Left ventricle myocardium inferior (tissue), 1 donor: Measurements from ENCODE around the gene LCE1E. TPM values are rescaled to one million over a fixed set of nuclear protein-coding genes. Genes with fewer than 3 reads are reported as not detected.

Source experiments
- DNase-seq: peaks from one replicate; pipeline ENCODE4 v3.0.0-alpha.2; 2020
- H3K27ac ChIP-seq: fragments of 200-600 bp; replicated peaks from 2 replicates; pipeline ENCODE4 v1.8.0; 2021
- H3K27me3 ChIP-seq: fragments of 200-600 bp; 2 replicates; pipeline ENCODE4 v1.8.0; 2021; ENCODE audit warnings: low read depth
- H3K36me3 ChIP-seq: fragments of 200-600 bp; 2 replicates; pipeline ENCODE4 v1.8.0; 2021
- H3K4me1 ChIP-seq: fragments of 200-600 bp; 2 replicates; pipeline ENCODE4 v1.8.0; 2021
- H3K4me3 ChIP-seq: fragments of 200-600 bp; 2 replicates; pipeline ENCODE4 v1.8.0; 2021; ENCODE audit warnings: mild to moderate bottlenecking, moderate library complexity
- H3K9me3 ChIP-seq: fragments of 200-600 bp; replicated peaks from 2 replicates; pipeline ENCODE4 v1.8.0; 2021
- CTCF ChIP-seq: fragments of 200-600 bp; IDR thresholded peaks from 2 replicates; pipeline ENCODE4 v1.8.0; 2021; ENCODE audit warnings: antibody characterized with exemption, mild to moderate bottlenecking, borderline replicate concordance
- intact Hi-C: fragments of 100-400 bp; cut with micrococcal nuclease; formaldehyde crosslinking; loops from one replicate; pipeline ENCODE4 v1.11.0; 2022
- total RNA-seq: library from RNA; stranded (reverse); fragmentation: NEBNext Ultra II Directional; extraction: Animal tissue kit (Norgen Biotek cat#: 25700); gene quantifications from one replicate; pipeline ENCODE4 v1.2.1, GENCODE V29; 2021
- donor health status: DM: no; HTN: yes; CAD: no; lungs with severe emphysema.

The LCE1E gene
- total RNA-seq, 1 donor from 2014 or later: not detected

GRCh38 chr1:152745289-152745704 lies 40.8 kb upstream of the LCE1E start:
- intact Hi-C loops: no loop called here
- Histone ChIP-seq H3K27me3 (peaks cover 7% of the 10 kb centered on the region), H3K27ac (no peak overlapping the region), H3K4me3 (no peak overlapping the region), H3K9me3 (no peaks in the 10 kb centered on the region), H3K4me1 (no peaks in the 10 kb centered on the region), H3K36me3 (no peaks in the 10 kb centered on the region)
- TF ChIP-seq CTCF: no peak
- DNase-seq: no peak

- Histone ChIP-seq H3K9me3 (no peaks in the 10 kb centered on the region), H3K4me3 (no peak overlapping the region), H3K27me3 (peaks cover 13% of the 10 kb centered on the region), H3K36me3 (no peaks in the 10 kb centered on the region), H3K4me1 (no peaks in the 10 kb centered on the region), H3K27ac (no peak overlapping the region)
- intact Hi-C loops: no loop called here
- no peak for TF ChIP-seq CTCF
- no peak for DNase-seq
Observed at GRCh38 chr1:152745765-152746444, 40.2 kb upstream of the LCE1E start.

- Histone ChIP-seq H3K27me3 (peaks cover 16% of the 10 kb centered on the region), H3K4me1 (no peaks in the 10 kb centered on the region), H3K4me3 (no peak overlapping the region), H3K36me3 (no peaks in the 10 kb centered on the region), H3K27ac (no peak overlapping the region), H3K9me3 (no peaks in the 10 kb centered on the region)
- TF ChIP-seq CTCF: no peak
- intact Hi-C loops: no loop called here
- DNase-seq: no peak
Observed at GRCh38 chr1:152747831-152748230, 38.2 kb upstream of the LCE1E start.

- DNase-seq: no peak
- H3K27ac ChIP-seq: no peak overlapping the region
- no peaks in the 10 kb centered on the region for H3K4me1 ChIP-seq
- no peaks in the 10 kb centered on the region for H3K36me3 ChIP-seq
- intact Hi-C loops: no loop called here
- no peak for TF ChIP-seq CTCF
- peaks cover 24% of the 10 kb centered on the region for H3K27me3 ChIP-seq
- H3K4me3 ChIP-seq: no peak overlapping the region
- no peaks in the 10 kb centered on the region for H3K9me3 ChIP-seq
Observed at GRCh38 chr1:152752225-152752624, 33.8 kb upstream of the LCE1E start.

GRCh38 chr1:152753586-152753985 lies 32.5 kb upstream of the LCE1E start:
- Histone ChIP-seq H3K9me3 (no peaks in the 10 kb centered on the region), H3K27ac (no peak overlapping the region), H3K27me3 (peaks cover 24% of the 10 kb centered on the region), H3K4me1 (no peaks in the 10 kb centered on the region), H3K36me3 (no peaks in the 10 kb centered on the region), H3K4me3 (no peak overlapping the region)
- TF ChIP-seq CTCF: no peak
- intact Hi-C loops: no loop called here
- no peak for DNase-seq
